IMR-90 (cell line): ENCODE data around the gene ITGA2. TPM values are rescaled to one million over a fixed set of nuclear protein-coding genes. Genes with fewer than 3 reads are reported as not detected.
A peak's percentile ranks its signal among the peaks of the same experiment; 100 is the strongest.

Source experiments
- ATAC-seq: fragments of 200-7000 bp; cut with Tn5 transposase; 2 replicates; pipeline ENCODE4 v1.9.1; 2020; ENCODE audit warnings: low read depth, mild to moderate bottlenecking, moderate library complexity
- BruUV-seq: library from RNA; stranded (reverse); fragments of 400-500 nt; replicated peaks from 2 replicates; lab custom pipeline; 2021; lab: Mats Ljungman, UMichigan
- CTCF ChIA-PET: fragments of 300-600 bp; formaldehyde crosslinking; extraction: SDS; loops from one replicate; lab custom pipeline; 2021; ENCODE audit warnings: antibody characterized with exemption; lab: Yijun Ruan, JAX
- POLR2A ChIA-PET: fragments of 300-600 bp; sonication (Branson Sonifier 250); formaldehyde crosslinking; loops from one replicate; lab custom pipeline; 2022; ENCODE audit warnings: antibody characterized with exemption; ENCODE audit not compliant: unreplicated experiment; lab: Charles Lee
- DNase-seq: peaks from one replicate; pipeline ENCODE4 v3.0.0; 2013
- H2AFZ ChIP-seq: replicated peaks from 2 replicates; pipeline ENCODE3; 2013; ENCODE audit warnings: low read length, mild to moderate bottlenecking; ENCODE audit not compliant: poor library complexity
- H2AK5ac ChIP-seq: 2 replicates; pipeline ENCODE4 v1.6.1; 2013; ENCODE audit warnings: low read depth, low read length, inconsistent platforms
- H2AK9ac ChIP-seq: replicated peaks from 2 replicates; pipeline ENCODE3; 2013; ENCODE audit warnings: mild to moderate bottlenecking, low read depth, low read length, moderate library complexity; ENCODE audit not compliant: poor library complexity
- H2BK120ac ChIP-seq: 2 replicates; pipeline ENCODE4 v1.6.1; 2013; ENCODE audit warnings: low read depth, low read length, inconsistent platforms
- H2BK15ac ChIP-seq: 3 replicates; pipeline ENCODE4 v1.6.1; 2013; ENCODE audit warnings: low read depth, low read length, inconsistent platforms
- H2BK20ac ChIP-seq: 2 replicates; pipeline ENCODE4 v1.6.1; 2013; ENCODE audit warnings: low read depth, mild to moderate bottlenecking, inconsistent platforms, low read length, moderate library complexity
- H2BK5ac ChIP-seq: 2 replicates; pipeline ENCODE4 v1.6.1; 2013; ENCODE audit warnings: mild to moderate bottlenecking, low read depth, low read length, inconsistent platforms; ENCODE audit not compliant: poor library complexity, severe bottlenecking
- H3K14ac ChIP-seq: replicated peaks from 2 replicates; pipeline ENCODE4 v1.6.1; 2013; ENCODE audit warnings: low read depth, low read length, inconsistent platforms
- H3K18ac ChIP-seq: 2 replicates; pipeline ENCODE4 v1.6.1; 2013; ENCODE audit warnings: low read depth, low read length, control low read depth
- H3K23ac ChIP-seq: 2 replicates; pipeline ENCODE4 v1.6.1; 2013; ENCODE audit warnings: low read depth, low read length, inconsistent platforms
- H3K27ac ChIP-seq: 2 replicates; pipeline ENCODE4 v1.5.1; 2013; ENCODE audit warnings: mild to moderate bottlenecking, control low read depth, low read length; ENCODE audit not compliant: insufficient read depth
- H3K27me3 ChIP-seq: 2 replicates; pipeline ENCODE4 v1.6.1; 2013; ENCODE audit warnings: low read length; ENCODE audit not compliant: control insufficient read depth, insufficient read depth
- H3K36me3 ChIP-seq: 2 replicates; pipeline ENCODE4 v1.6.1; 2013; ENCODE audit warnings: low read length, mixed read lengths; ENCODE audit not compliant: control insufficient read depth, insufficient read depth
- H3K4ac ChIP-seq: 2 replicates; pipeline ENCODE4 v1.6.1; 2013; ENCODE audit warnings: low read depth, low read length, inconsistent platforms
- H3K4me1 ChIP-seq: 2 replicates; pipeline ENCODE4 v1.6.1; 2013; ENCODE audit warnings: low read length, mixed read lengths; ENCODE audit not compliant: control insufficient read depth, insufficient read depth
- H3K4me2 ChIP-seq: 2 replicates; pipeline ENCODE4 v1.6.1; 2013; ENCODE audit warnings: low read depth, mild to moderate bottlenecking, control low read depth, low read length, moderate library complexity
- H3K4me3 ChIP-seq: 2 replicates; pipeline ENCODE4 v1.5.1; 2013; ENCODE audit warnings: low read depth, mild to moderate bottlenecking, control low read depth, low read length, moderate library complexity; ENCODE audit not compliant: insufficient read depth
- H3K56ac ChIP-seq: 2 replicates; pipeline ENCODE4 v1.6.1; 2013; ENCODE audit warnings: low read length, inconsistent platforms; ENCODE audit not compliant: insufficient read depth; ENCODE audit errors: extremely low read depth
- H3K79me1 ChIP-seq, 2 experiments: 2 replicates each; pipeline ENCODE4 v1.6.1; 2013; ENCODE audit warnings: low read length in 2 of 2, inconsistent platforms in 1 of 2, low read depth in 1 of 2
- H3K9ac ChIP-seq: 2 replicates; pipeline ENCODE4 v1.6.1; 2013; ENCODE audit warnings: low read depth, low read length, control low read depth
- H3K9me1 ChIP-seq: 2 replicates; pipeline ENCODE4 v1.6.1; 2013; ENCODE audit warnings: low read length, inconsistent platforms; ENCODE audit not compliant: insufficient read depth
- H3K9me3 ChIP-seq: 2 replicates; pipeline ENCODE4 v1.6.1; 2013; ENCODE audit warnings: low read length; ENCODE audit not compliant: control insufficient read depth, insufficient read depth
- H4K20me1 ChIP-seq: 2 replicates; pipeline ENCODE4 v1.6.1; 2013; ENCODE audit warnings: low read length, inconsistent platforms; ENCODE audit not compliant: insufficient read depth
- H4K5ac ChIP-seq: 2 replicates; pipeline ENCODE4 v1.6.1; 2013; ENCODE audit warnings: mild to moderate bottlenecking, low read depth, low read length, control low read depth
- H4K8ac ChIP-seq, 2 experiments: 2 replicates each; pipeline ENCODE4 v1.6.1; 2013; ENCODE audit warnings: low read depth in 2 of 2, low read length in 2 of 2, control low read depth in 1 of 2, inconsistent platforms in 1 of 2
- H4K91ac ChIP-seq: 2 replicates; pipeline ENCODE4 v1.6.1; 2013; ENCODE audit warnings: low read depth, low read length, inconsistent platforms; ENCODE audit not compliant: insufficient read depth
- BHLHE40 ChIP-seq: fragments of 150-350 bp; IDR thresholded peaks from 2 replicates; pipeline ENCODE4 v1.6.1; 2016; ENCODE audit warnings: mild to moderate bottlenecking, low read depth, low read length
- CEBPB ChIP-seq: IDR thresholded peaks from 2 replicates; pipeline ENCODE4 v1.6.1; 2012; ENCODE audit warnings: low read depth, low read length, improper control_type of control experiment
- CTCF ChIP-seq: conservative IDR thresholded peaks from 2 replicates; pipeline ENCODE4 v1.5.1; 2012; ENCODE audit warnings: mild to moderate bottlenecking, low read depth, low read length, improper control_type of control experiment
- FOS ChIP-seq: fragments of 150-350 bp; IDR thresholded peaks from 2 replicates; pipeline ENCODE4 v1.6.1; 2016; ENCODE audit warnings: low read depth, low read length
- MAFK ChIP-seq: IDR thresholded peaks from 2 replicates; pipeline ENCODE4 v1.6.1; 2012; ENCODE audit warnings: low read depth, low read length, improper control_type of control experiment
- MXI1 ChIP-seq: IDR thresholded peaks from 2 replicates; pipeline ENCODE4 v1.6.1; 2012; ENCODE audit warnings: low read depth, mild to moderate bottlenecking, low read length, moderate library complexity, borderline replicate concordance
- NFE2L2 ChIP-seq: fragments of 150-350 bp; IDR thresholded peaks from 2 replicates; pipeline ENCODE4 v1.6.1; 2016; ENCODE audit warnings: low read depth, mild to moderate bottlenecking, low read length
- POLR2A ChIP-seq: IDR thresholded peaks from 2 replicates; pipeline ENCODE4 v1.6.1; 2012; ENCODE audit warnings: mild to moderate bottlenecking, low read depth, low read length
- RAD21 ChIP-seq: IDR thresholded peaks from 2 replicates; pipeline ENCODE4 v1.6.1; 2012; ENCODE audit warnings: low read length, improper control_type of control experiment
- RCOR1 ChIP-seq: IDR thresholded peaks from 2 replicates; pipeline ENCODE4 v1.6.1; 2012; ENCODE audit warnings: mild to moderate bottlenecking, low read length, improper control_type of control experiment; ENCODE audit not compliant: insufficient replicate concordance
- RFX5 ChIP-seq: IDR thresholded peaks from 2 replicates; pipeline ENCODE4 v1.8.0; 2012; ENCODE audit warnings: low read depth, mild to moderate bottlenecking, low read length, moderate library complexity
- SMC3 ChIP-seq: fragments of 150-350 bp; IDR thresholded peaks from 2 replicates; pipeline ENCODE4 v1.6.1; 2016; ENCODE audit warnings: low read depth, mild to moderate bottlenecking, antibody characterized with exemption, low read length, moderate library complexity
- WGBS, 2 experiments: methylation state at CpG; one replicate each; pipeline versions ENCODE4 v1.1.5 to v1.1.7; 2013; ENCODE audit warnings: missing lambda C conversion rate in 2 of 2; ENCODE audit not compliant: insufficient read length in 1 of 2; ENCODE audit errors: extremely low coverage in 2 of 2; 5-methylcytosine and 5-hydroxymethylcytosine counted together
- dilution Hi-C: fragments of 300-500 bp; cut with HindIII; formaldehyde crosslinking; loops from one replicate; pipeline ENCODE4 v1.14.3; 2018; ENCODE audit warnings: low sequenced_read_pairs; ENCODE audit not compliant: unreplicated experiment
- in situ Hi-C: fragments of 300-500 bp; cut with MboI; formaldehyde crosslinking; loops from 3 replicates; pipeline ENCODE4 v1.14.3; 2019; ENCODE audit warnings: low sequenced_read_pairs, inconsistent platforms, mixed read lengths
- intact Hi-C: fragments of 100-400 bp; cut with micrococcal nuclease; formaldehyde crosslinking; loops from 2 replicates; pipeline ENCODE4 v1.10.0; 2022
- polyA plus RNA-seq, 3 experiments: library from polyadenylated mRNA; depleted of rRNA; stranded (reverse); fragments of >200 nt; gene quantifications; 2 replicates each; pipeline ENCODE4 v1.2.3, GENCODE V29; 2012; ENCODE audit warnings: low replicate concordance in 1 of 3
- total RNA-seq: library from RNA; depleted of rRNA; stranded (reverse); fragments of >200 nt; gene quantifications from 2 replicates; pipeline ENCODE4 v1.2.3, GENCODE V29; 2012

Gene ITGA2
- total and polyA plus RNA-seq, 2 of the 4 experiments (the other 2 are of a cell fraction) = 23.3 to 93.4 TPM

- Histone ChIP-seq H2BK15ac (peak overlapping the region; percentile 0; the same call in 1 of the 3 replicates), H2AFZ (peak overlapping the region; percentile 43), H3K9ac (no peak overlapping the region), H4K8ac (peak overlapping the region in 1 of 2 experiments; percentile 62; a peak in 2 of 4 replicates), H3K56ac (no peak overlapping the region), H3K18ac (peak overlapping the region; percentile 74; the same call in 1 of the 2 replicates), H3K14ac (peak overlapping the region; percentile 20), H3K9me1 (peaks cover 16% of the 10 kb centered on the region), H3K4ac (peak overlapping the region; percentile 83), H3K27me3 (no peaks in the 10 kb centered on the region), H3K9me3 (no peaks in the 10 kb centered on the region), H2BK5ac (peak overlapping the region; percentile 85), H3K4me2 (no peak overlapping the region), H3K27ac (peak overlapping the region; percentile 63), H4K20me1 (no peaks in the 10 kb centered on the region), H4K91ac (0 out of 2 replicates have a peak overlapping the region, but pooled peaks have one; percentile 16), H3K36me3 (no peaks in the 10 kb centered on the region), H3K4me3 (no peak overlapping the region), H3K79me1 (peaks cover 15 to 51% of the 10 kb centered on the region in 2 experiments; a peak in 3 of 4 replicates), H3K4me1 (peaks cover 22% of the 10 kb centered on the region), H2AK9ac (peak overlapping the region; percentile 30), H2AK5ac (peak overlapping the region; percentile 15; the same call in 1 of the 2 replicates), H4K5ac (peak overlapping the region; percentile 33; the same call in 1 of the 2 replicates), H2BK120ac (peak overlapping the region; percentile 85), H3K23ac (peak overlapping the region; percentile 76; the same call in 1 of the 2 replicates), H2BK20ac (peak overlapping the region; percentile 72)
- DNase-seq (peak; percentile 87), ATAC-seq (peak; percentile 72)
- no CpG with 5 or more reads among the region's 4 CpGs for WGBS, 2 experiments
- intact Hi-C loops (no loop called here), dilution Hi-C loops (no loop called here), in situ Hi-C loops (no loop called here)
- no TSS peak for BruUV-seq
- POLR2A ChIA-PET = no interaction called here
- CTCF ChIA-PET = no interaction called here
- no peak for TF ChIP-seq NFE2L2
- no peak for TF ChIP-seq RAD21
- no peak for TF ChIP-seq MAFK
- peak; percentile 94 for TF ChIP-seq FOS
- no peak for TF ChIP-seq RFX5
- peak; percentile 87 for TF ChIP-seq CEBPB
- peak; percentile 43 for TF ChIP-seq RCOR1
- TF ChIP-seq POLR2A = no peak
- 0 out of 2 replicates have a peak, but pooled peaks have one; percentile 6 for TF ChIP-seq CTCF
- no peak for TF ChIP-seq SMC3
- TF ChIP-seq BHLHE40 = peak; percentile 51
- TF ChIP-seq MXI1 = no peak
Measured at GRCh38 chr5:53019320-53019719, 30.2 kb downstream of the ITGA2 start.
